HG02970 (cell line): ENCODE data around the gene MLH1.

Source experiments
- ATAC-seq: cut with Tn5 transposase; IDR thresholded peaks from one replicate; pipeline ENCODE4 v1.9.1; 2021; ENCODE audit warnings: mild to moderate bottlenecking, moderate library complexity, moderate number of reproducible peaks; ENCODE audit not compliant: unreplicated experiment, low FRiP score

Gene MLH1

GRCh38 chr3:36972163-36972562 lies 21.2 kb upstream of the MLH1 start:
- ATAC-seq: no peak

GRCh38 chr3:36973139-36973538 lies 20.2 kb upstream of the MLH1 start:
- no peak for ATAC-seq

- ATAC-seq: no peak
Observed at GRCh38 chr3:36981006-36981405, 12.3 kb upstream of the MLH1 start.

- no peak for ATAC-seq
Observed at GRCh38 chr3:36988356-36988755, 5.0 kb upstream of the MLH1 start.

GRCh38 chr3:36989005-36989404 lies 4.3 kb upstream of the MLH1 start:
- no peak for ATAC-seq

- no peak for ATAC-seq
Observed at GRCh38 chr3:36989568-36989967, 3.8 kb upstream of the MLH1 start.

- ATAC-seq: no peak
Observed at GRCh38 chr3:36991147-36991546, 2.2 kb upstream of the MLH1 start.

- ATAC-seq: no peak
Observed at GRCh38 chr3:36991923-36992805, 1.2 kb upstream of the MLH1 start.

GRCh38 chr3:36992806-36993325 lies 452 bp upstream of the MLH1 start, which contains the start of gene EPM2AIP1:
EPM2AIP1 (minus strand) TSS chr3:36993131; CDS start chr3:36993077, 54 bp downstream.
- peak; percentile 20 for ATAC-seq

GRCh38 chr3:37014620-37015019 lies 21.3 kb downstream of the MLH1 start:
- ATAC-seq: no peak

GRCh38 chr3:37015642-37016041 lies 22.3 kb downstream of the MLH1 start:
- ATAC-seq: no peak

GRCh38 chr3:37016903-37017302 lies 23.6 kb downstream of the MLH1 start:
- ATAC-seq: no peak

- no peak for ATAC-seq
Observed at GRCh38 chr3:37017683-37018082, 24.4 kb downstream of the MLH1 start.

- no peak for ATAC-seq
Observed at GRCh38 chr3:37024092-37024491, 30.8 kb downstream of the MLH1 start.

GRCh38 chr3:37024820-37025405 lies 31.6 kb downstream of the MLH1 start:
- ATAC-seq: no peak

- ATAC-seq: no peak
Observed at GRCh38 chr3:37025561-37026335, 32.4 kb downstream of the MLH1 start.

- no peak for ATAC-seq
Observed at GRCh38 chr3:37026851-37027250, 33.5 kb downstream of the MLH1 start.

- no peak for ATAC-seq
Observed at GRCh38 chr3:37028329-37028728, 35.0 kb downstream of the MLH1 start.

- ATAC-seq: no peak
Observed at GRCh38 chr3:37029111-37029510, 35.8 kb downstream of the MLH1 start.

GRCh38 chr3:37029516-37030163 lies 36.3 kb downstream of the MLH1 start:
- ATAC-seq: no peak
